ENCODE data around the gene SLC22A16.

DNA sequence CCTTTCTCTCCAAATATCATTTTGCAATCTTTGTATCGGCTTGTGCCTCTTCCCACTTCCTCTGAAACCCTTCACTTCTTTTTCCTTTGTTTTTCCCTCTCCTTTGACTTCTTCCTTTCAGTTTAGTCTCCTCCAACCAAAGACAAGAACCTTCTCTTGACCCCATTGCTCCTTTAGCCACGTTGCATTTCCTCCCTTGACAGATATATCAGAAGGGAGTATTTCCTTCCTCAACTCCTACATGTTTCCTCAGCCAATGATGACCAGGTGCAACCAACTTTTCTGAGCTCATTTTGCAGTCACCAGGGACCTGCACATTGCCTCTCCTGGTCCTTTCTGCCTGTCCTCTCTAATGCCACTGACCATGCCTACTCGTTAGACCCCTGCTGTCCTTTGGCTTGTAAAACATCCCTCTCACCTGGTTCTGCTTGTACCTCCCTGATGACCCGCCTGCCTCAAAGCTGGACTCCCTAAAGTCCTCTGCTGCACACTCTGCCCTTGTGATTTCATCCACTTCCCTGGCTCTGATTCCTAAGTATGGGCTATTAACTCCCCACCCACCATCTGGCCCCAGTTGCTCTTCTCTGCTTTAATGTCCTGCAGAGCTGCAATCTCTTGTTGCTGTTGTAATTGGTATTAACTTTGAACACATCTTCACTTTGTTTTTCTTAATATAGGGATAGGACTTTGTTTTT is 27.4 kb downstream of the SLC22A16 start:
- TF ChIP-seq, protein P1, sequence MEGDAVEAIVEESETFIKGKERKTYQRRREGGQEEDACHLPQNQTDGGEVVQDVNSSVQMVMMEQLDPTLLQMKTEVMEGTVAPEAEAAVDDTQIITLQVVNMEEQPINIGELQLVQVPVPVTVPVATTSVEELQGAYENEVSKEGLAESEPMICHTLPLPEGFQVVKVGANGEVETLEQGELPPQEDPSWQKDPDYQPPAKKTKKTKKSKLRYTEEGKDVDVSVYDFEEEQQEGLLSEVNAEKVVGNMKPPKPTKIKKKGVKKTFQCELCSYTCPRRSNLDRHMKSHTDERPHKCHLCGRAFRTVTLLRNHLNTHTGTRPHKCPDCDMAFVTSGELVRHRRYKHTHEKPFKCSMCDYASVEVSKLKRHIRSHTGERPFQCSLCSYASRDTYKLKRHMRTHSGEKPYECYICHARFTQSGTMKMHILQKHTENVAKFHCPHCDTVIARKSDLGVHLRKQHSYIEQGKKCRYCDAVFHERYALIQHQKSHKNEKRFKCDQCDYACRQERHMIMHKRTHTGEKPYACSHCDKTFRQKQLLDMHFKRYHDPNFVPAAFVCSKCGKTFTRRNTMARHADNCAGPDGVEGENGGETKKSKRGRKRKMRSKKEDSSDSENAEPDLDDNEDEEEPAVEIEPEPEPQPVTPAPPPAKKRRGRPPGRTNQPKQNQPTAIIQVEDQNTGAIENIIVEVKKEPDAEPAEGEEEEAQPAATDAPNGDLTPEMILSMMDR (IDR thresholded peaks at IDR 0.05; ENCODE audit: control extremely low read depth in 1 of 3, insufficient read depth in 1 of 3, low read depth in 1 of 3, low read length in 3 of 3) = no peak
- TF ChIP-seq CREB1 (IDR thresholded peaks at IDR 0.05) = no peak
- no peak for TF ChIP-seq SIX5 (IDR thresholded peaks at IDR 0.05; ENCODE audit: low read depth, low read length)
- TF ChIP-seq ZNF274 (IDR thresholded peaks at IDR 0.05; ENCODE audit: borderline replicate concordance, extremely low read depth, low read length) = no peak
- TF ChIP-seq YY1 (IDR thresholded peaks at IDR 0.05; ENCODE audit: low read depth, low read length) = no peak
- TF ChIP-seq CHD2 (IDR thresholded peaks at IDR 0.05; ENCODE audit: low read length) = no peak
- TF ChIP-seq POLR2AphosphoS5 (IDR thresholded peaks at IDR 0.05; ENCODE audit: low read depth, low read length) = no peak
- TF ChIP-seq CBX5 (IDR thresholded peaks at IDR 0.05; ENCODE audit: low read depth, low read length) = no peak
- TF ChIP-seq MAFK (IDR thresholded peaks at IDR 0.05; ENCODE audit: low read depth, low read length) = no peak
- no peak for TF ChIP-seq RXRA (IDR thresholded peaks at IDR 0.05; ENCODE audit: insufficient read depth, low read depth, low read length)
- TF ChIP-seq TEAD4 (IDR thresholded peaks at IDR 0.05; ENCODE audit: low read depth, low read length) = no peak
